ENCODE measurements around the gene TBC1D22A. TPM values are rescaled to one million over a fixed set of nuclear protein-coding genes. Genes with fewer than 3 reads are reported as not detected.

TBC1D22A gene
- total and polyA plus RNA-seq, 2 experiments from 2014 or later: 9.6 to 13.3 TPM

GRCh38 chr22:47043835-47044721, 281.6 kb downstream of the TBC1D22A start:
- Histone ChIP-seq H3K4me3 (no peak overlapping the region), H3K79me2 (replicated peaks; ENCODE audit: insufficient read depth) (no peaks in the 10 kb centered on the region), H2AFZ (no peak overlapping the region), H3K27ac (ENCODE audit: low read depth) (no peak overlapping the region), H3K4me2 (no peak overlapping the region), H3F3A (replicated peaks; ENCODE audit: low read depth) (no peaks in the 10 kb centered on the region), H3K9me2 (ENCODE audit: insufficient read depth) (no peaks in the 10 kb centered on the region), H3K4me1 (ENCODE audit: insufficient read depth) (no peaks in the 10 kb centered on the region), H3K27me3 (ENCODE audit: insufficient read depth) (no peaks in the 10 kb centered on the region), H4K20me1 (replicated peaks; ENCODE audit: insufficient read depth) (no peaks in the 10 kb centered on the region), H3K36me3 (ENCODE audit: insufficient read depth) (no peaks in the 10 kb centered on the region)
- H3K4me3 Mint-ChIP-seq: no peak overlapping the region
- peak overlapping the region; percentile 71; the same call in 1 of the 2 replicates for H3K27ac Mint-ChIP-seq
- H3K36me3 Mint-ChIP-seq (ENCODE audit: low read depth): no peaks in the 10 kb centered on the region
- ATAC-seq (peak; percentile 91), DNase-seq (ENCODE audit: low spot score) (peak; percentile 49)
- no peak for TF ChIP-seq ZNF331 (CRISPR knock-in tag; IDR thresholded peaks at IDR 0.05; ENCODE audit: low read depth)
- no peak for TF ChIP-seq EZH2 (IDR thresholded peaks at IDR 0.05; ENCODE audit: low read depth, unreplicated experiment)
- no peak for TF ChIP-seq ZNF114 (CRISPR knock-in tag; IDR thresholded peaks at IDR 0.05)
- TF ChIP-seq CTCF (conservative IDR thresholded peaks at IDR 0.05; ENCODE audit: low read depth in 2 of 2): no peak
- TF ChIP-seq JUNB (IDR thresholded peaks at IDR 0.05; ENCODE audit: unreplicated experiment): no peak
- TF ChIP-seq REST (IDR thresholded peaks at IDR 0.05; ENCODE audit: unreplicated experiment): no peak
- no peak for TF ChIP-seq ETS1 (IDR thresholded peaks at IDR 0.05)
- H3K27me3 Mint-ChIP-seq (ENCODE audit: insufficient read depth, low read depth, poor library complexity): peaks cover 12% of the 10 kb centered on the region
- peaks cover 6% of the 10 kb centered on the region for H3K4me1 Mint-ChIP-seq
- H3K9me3 Mint-ChIP-seq: no peaks in the 10 kb centered on the region; the same call in 1 of the 3 replicates
